Measurements from ENCODE around the gene PLAAT4.
"Not testable (repeated sequence)": the region's sequence is repeated elsewhere in the genome, so short reads cannot be mapped to it uniquely, and the experiment has no call there.

Gene PLAAT4

GRCh38 chr11:63547061-63547460 is 10.5 kb downstream of the PLAAT4 start:
- Histone ChIP-seq H2AK5ac (ENCODE audit: low read length) (no peak overlapping the region), H4K8ac (ENCODE audit: low read depth, low read length) (no peak overlapping the region), H3K4ac (ENCODE audit: low read depth, low read length) (no peak overlapping the region), H3K4me2 (ENCODE audit: low read length) (no peak overlapping the region), H2BK15ac (replicated peaks; ENCODE audit: low read depth) (no peak overlapping the region), H2BK120ac (ENCODE audit: low read depth, low read length) (no peak overlapping the region), H3K9ac (ENCODE audit: low read length) (no peak overlapping the region), H3K79me1 (ENCODE audit: low read length) (no peaks in the 10 kb centered on the region), H3K56ac (ENCODE audit: low read length) (no peak overlapping the region), H3K27me3 (ENCODE audit: insufficient read depth, low read length, poor library complexity) (no peaks in the 10 kb centered on the region), H3K79me2 (ENCODE audit: control insufficient read depth, insufficient read depth, low read length) (no peaks in the 10 kb centered on the region), H3K36me3 (ENCODE audit: control insufficient read depth, insufficient read depth, low read length) (no peaks in the 10 kb centered on the region), H3K4me3 (ENCODE audit: low read length) (no peak overlapping the region), H3K4me1 (ENCODE audit: control insufficient read depth, low read depth, low read length) (no peaks in the 10 kb centered on the region), H4K5ac (ENCODE audit: low read length) (no peak overlapping the region), H3K27ac (ENCODE audit: low read depth, low read length) (no peak overlapping the region), H3K18ac (ENCODE audit: low read length) (no peak overlapping the region), H3K23ac (ENCODE audit: low read length) (no peak overlapping the region), H2BK5ac (ENCODE audit: low read length) (no peak overlapping the region)
- WGBS (ENCODE audit: extremely low coverage, insufficient coverage, low lambda C conversion rate), result no CpG with 5 or more reads among the region's 1 CpG
- DNase-seq, result no peak

- no peak for DNase-seq
- no peak overlapping the region for H3K23ac ChIP-seq (ENCODE audit: low read length)
Measured at GRCh38 chr11:63548178-63548577, 11.6 kb downstream of the PLAAT4 start.

GRCh38 chr11:63549411-63549810 is 12.8 kb downstream of the PLAAT4 start:
- WGBS (ENCODE audit: extremely low coverage, insufficient coverage, low lambda C conversion rate), result no CpG with 5 or more reads among the region's 4 CpGs

More at GRCh38 chr11:63548178-63548577, 11.6 kb downstream of the PLAAT4 start:
- H3K56ac ChIP-seq (ENCODE audit: low read length), result no peak overlapping the region
- no peaks in the 10 kb centered on the region for H3K36me3 ChIP-seq (ENCODE audit: control insufficient read depth, insufficient read depth, low read length)
- H4K8ac ChIP-seq (ENCODE audit: low read depth, low read length), result no peak overlapping the region
- no CpG with 5 or more reads among the region's 4 CpGs for WGBS (ENCODE audit: extremely low coverage, insufficient coverage, low lambda C conversion rate)
- no peak overlapping the region for H3K4me2 ChIP-seq (ENCODE audit: low read length)
- H3K4ac ChIP-seq (ENCODE audit: low read depth, low read length), result no peak overlapping the region
- H4K5ac ChIP-seq (ENCODE audit: low read length), result no peak overlapping the region
- no peaks in the 10 kb centered on the region for H3K27me3 ChIP-seq (ENCODE audit: insufficient read depth, low read length, poor library complexity)
- H2BK120ac ChIP-seq (ENCODE audit: low read depth, low read length), result no peak overlapping the region
- H3K4me1 ChIP-seq (ENCODE audit: control insufficient read depth, low read depth, low read length), result no peaks in the 10 kb centered on the region
- H3K9ac ChIP-seq (ENCODE audit: low read length), result no peak overlapping the region
- H2BK15ac ChIP-seq (replicated peaks; ENCODE audit: low read depth), result no peak overlapping the region
- no peak overlapping the region for H2AK5ac ChIP-seq (ENCODE audit: low read length)
- H3K27ac ChIP-seq (ENCODE audit: low read depth, low read length), result no peak overlapping the region
- H3K4me3 ChIP-seq (ENCODE audit: low read length), result no peak overlapping the region
- H3K18ac ChIP-seq (ENCODE audit: low read length), result no peak overlapping the region
- no peaks in the 10 kb centered on the region for H3K79me2 ChIP-seq (ENCODE audit: control insufficient read depth, insufficient read depth, low read length)
- H2BK5ac ChIP-seq (ENCODE audit: low read length), result no peak overlapping the region
- H3K79me1 ChIP-seq (ENCODE audit: low read length), result no peaks in the 10 kb centered on the region

GRCh38 chr11:63550156-63550700 is 13.6 kb downstream of the PLAAT4 start:
- whole genome bisulfite sequencing (ENCODE audit: extremely low coverage, insufficient coverage, low lambda C conversion rate), result no CpG with 5 or more reads among the region's 31 CpGs
- not testable (repeated sequence) for DNase-seq; H3K27me3 ChIP-seq (ENCODE audit: insufficient read depth, low read length, poor library complexity); H2BK15ac ChIP-seq (replicated peaks; ENCODE audit: low read depth); H4K8ac ChIP-seq (ENCODE audit: low read depth, low read length); H2BK5ac ChIP-seq (ENCODE audit: low read length); H3K27ac ChIP-seq (ENCODE audit: low read depth, low read length); H3K79me1 ChIP-seq (ENCODE audit: low read length); H2BK120ac ChIP-seq (ENCODE audit: low read depth, low read length); H3K4me2 ChIP-seq (ENCODE audit: low read length); H3K4ac ChIP-seq (ENCODE audit: low read depth, low read length); H3K79me2 ChIP-seq (ENCODE audit: control insufficient read depth, insufficient read depth, low read length); H3K36me3 ChIP-seq (ENCODE audit: control insufficient read depth, insufficient read depth, low read length); H3K4me1 ChIP-seq (ENCODE audit: control insufficient read depth, low read depth, low read length); H4K5ac ChIP-seq (ENCODE audit: low read length); H2AK5ac ChIP-seq (ENCODE audit: low read length); H3K4me3 ChIP-seq (ENCODE audit: low read length); H3K18ac ChIP-seq (ENCODE audit: low read length); H3K56ac ChIP-seq (ENCODE audit: low read length); H3K23ac ChIP-seq (ENCODE audit: low read length); H3K9ac ChIP-seq (ENCODE audit: low read length)

More at GRCh38 chr11:63549411-63549810, 12.8 kb downstream of the PLAAT4 start:
- H2BK120ac ChIP-seq (ENCODE audit: low read depth, low read length), result no peak overlapping the region
- H3K79me2 ChIP-seq (ENCODE audit: control insufficient read depth, insufficient read depth, low read length), result no peaks in the 10 kb centered on the region
- H4K5ac ChIP-seq (ENCODE audit: low read length), result no peak overlapping the region
- H4K8ac ChIP-seq (ENCODE audit: low read depth, low read length), result no peak overlapping the region
- no peak for DNase-seq
- H3K27me3 ChIP-seq (ENCODE audit: insufficient read depth, low read length, poor library complexity), result no peaks in the 10 kb centered on the region
- H2AK5ac ChIP-seq (ENCODE audit: low read length), result no peak overlapping the region
- H3K4me3 ChIP-seq (ENCODE audit: low read length), result no peak overlapping the region
- H3K27ac ChIP-seq (ENCODE audit: low read depth, low read length), result no peak overlapping the region
- H3K4ac ChIP-seq (ENCODE audit: low read depth, low read length), result no peak overlapping the region
- H3K18ac ChIP-seq (ENCODE audit: low read length), result no peak overlapping the region
- no peaks in the 10 kb centered on the region for H3K36me3 ChIP-seq (ENCODE audit: control insufficient read depth, insufficient read depth, low read length)
- H3K4me1 ChIP-seq (ENCODE audit: control insufficient read depth, low read depth, low read length), result no peaks in the 10 kb centered on the region
- no peak overlapping the region for H3K9ac ChIP-seq (ENCODE audit: low read length)
- H3K4me2 ChIP-seq (ENCODE audit: low read length), result no peak overlapping the region
- no peak overlapping the region for H2BK5ac ChIP-seq (ENCODE audit: low read length)
- no peak overlapping the region for H3K23ac ChIP-seq (ENCODE audit: low read length)
- H2BK15ac ChIP-seq (replicated peaks; ENCODE audit: low read depth), result no peak overlapping the region
- H3K79me1 ChIP-seq (ENCODE audit: low read length), result no peaks in the 10 kb centered on the region
- no peak overlapping the region for H3K56ac ChIP-seq (ENCODE audit: low read length)

- no peak overlapping the region for H3K4me3 ChIP-seq (ENCODE audit: low read length)
- H3K79me2 ChIP-seq (ENCODE audit: control insufficient read depth, insufficient read depth, low read length), result no peaks in the 10 kb centered on the region
- no peak overlapping the region for H2BK120ac ChIP-seq (ENCODE audit: low read depth, low read length)
- no peak overlapping the region for H3K23ac ChIP-seq (ENCODE audit: low read length)
- H3K27me3 ChIP-seq (ENCODE audit: insufficient read depth, low read length, poor library complexity), result no peaks in the 10 kb centered on the region
- DNase-seq, result no peak
- H3K4me1 ChIP-seq (ENCODE audit: control insufficient read depth, low read depth, low read length), result no peaks in the 10 kb centered on the region
- no peak overlapping the region for H3K9ac ChIP-seq (ENCODE audit: low read length)
- no CpG with 5 or more reads among the region's 27 CpGs for WGBS (ENCODE audit: extremely low coverage, insufficient coverage, low lambda C conversion rate)
- H2BK15ac ChIP-seq (replicated peaks; ENCODE audit: low read depth), result no peak overlapping the region
- no peak overlapping the region for H3K56ac ChIP-seq (ENCODE audit: low read length)
- H2BK5ac ChIP-seq (ENCODE audit: low read length), result no peak overlapping the region
- H2AK5ac ChIP-seq (ENCODE audit: low read length), result no peak overlapping the region
- H3K79me1 ChIP-seq (ENCODE audit: low read length), result no peaks in the 10 kb centered on the region
- H4K8ac ChIP-seq (ENCODE audit: low read depth, low read length), result no peak overlapping the region
- H3K4me2 ChIP-seq (ENCODE audit: low read length), result no peak overlapping the region
- no peak overlapping the region for H3K18ac ChIP-seq (ENCODE audit: low read length)
- H3K27ac ChIP-seq (ENCODE audit: low read depth, low read length), result no peak overlapping the region
- no peak overlapping the region for H4K5ac ChIP-seq (ENCODE audit: low read length)
- H3K4ac ChIP-seq (ENCODE audit: low read depth, low read length), result no peak overlapping the region
- H3K36me3 ChIP-seq (ENCODE audit: control insufficient read depth, insufficient read depth, low read length), result no peaks in the 10 kb centered on the region
Measured at GRCh38 chr11:63551091-63551888, 14.7 kb downstream of the PLAAT4 start.
